ENCODE data around the gene HMX1.

DNA sequence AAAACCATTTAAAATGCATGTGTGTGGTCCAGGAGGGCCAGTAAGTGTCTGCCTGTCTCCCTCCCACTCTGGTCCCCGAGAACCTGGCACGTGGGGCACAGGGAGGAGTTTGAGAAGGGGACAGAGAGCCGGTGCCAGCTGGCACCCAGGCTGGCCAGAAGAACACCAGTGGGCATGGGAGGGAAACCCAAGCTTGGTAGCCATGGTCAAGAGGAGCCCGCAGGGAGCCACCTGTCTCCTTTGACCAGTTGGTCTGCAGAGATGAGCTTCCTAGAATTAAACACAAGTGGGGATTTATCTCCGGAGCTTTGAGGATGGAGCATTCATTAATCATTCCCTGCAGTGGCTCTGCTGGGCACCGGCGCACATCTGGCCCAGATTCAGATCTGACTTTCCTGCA is 41.6 kb downstream of the HMX1 start:
- TF ChIP-seq, protein P1, sequence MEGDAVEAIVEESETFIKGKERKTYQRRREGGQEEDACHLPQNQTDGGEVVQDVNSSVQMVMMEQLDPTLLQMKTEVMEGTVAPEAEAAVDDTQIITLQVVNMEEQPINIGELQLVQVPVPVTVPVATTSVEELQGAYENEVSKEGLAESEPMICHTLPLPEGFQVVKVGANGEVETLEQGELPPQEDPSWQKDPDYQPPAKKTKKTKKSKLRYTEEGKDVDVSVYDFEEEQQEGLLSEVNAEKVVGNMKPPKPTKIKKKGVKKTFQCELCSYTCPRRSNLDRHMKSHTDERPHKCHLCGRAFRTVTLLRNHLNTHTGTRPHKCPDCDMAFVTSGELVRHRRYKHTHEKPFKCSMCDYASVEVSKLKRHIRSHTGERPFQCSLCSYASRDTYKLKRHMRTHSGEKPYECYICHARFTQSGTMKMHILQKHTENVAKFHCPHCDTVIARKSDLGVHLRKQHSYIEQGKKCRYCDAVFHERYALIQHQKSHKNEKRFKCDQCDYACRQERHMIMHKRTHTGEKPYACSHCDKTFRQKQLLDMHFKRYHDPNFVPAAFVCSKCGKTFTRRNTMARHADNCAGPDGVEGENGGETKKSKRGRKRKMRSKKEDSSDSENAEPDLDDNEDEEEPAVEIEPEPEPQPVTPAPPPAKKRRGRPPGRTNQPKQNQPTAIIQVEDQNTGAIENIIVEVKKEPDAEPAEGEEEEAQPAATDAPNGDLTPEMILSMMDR (IDR thresholded peaks at IDR 0.05), result no peak
- TF ChIP-seq POLR2A (IDR thresholded peaks at IDR 0.05), result no peak
